ENCODE results near the gene HLA-DQB2. TPM values are rescaled to one million over a fixed set of nuclear protein-coding genes. Genes with fewer than 3 reads are reported as not detected.

Gene HLA-DQB2
- total and polyA plus RNA-seq, 4 donors = 0.32 TPM; not detected in 3

DNA sequence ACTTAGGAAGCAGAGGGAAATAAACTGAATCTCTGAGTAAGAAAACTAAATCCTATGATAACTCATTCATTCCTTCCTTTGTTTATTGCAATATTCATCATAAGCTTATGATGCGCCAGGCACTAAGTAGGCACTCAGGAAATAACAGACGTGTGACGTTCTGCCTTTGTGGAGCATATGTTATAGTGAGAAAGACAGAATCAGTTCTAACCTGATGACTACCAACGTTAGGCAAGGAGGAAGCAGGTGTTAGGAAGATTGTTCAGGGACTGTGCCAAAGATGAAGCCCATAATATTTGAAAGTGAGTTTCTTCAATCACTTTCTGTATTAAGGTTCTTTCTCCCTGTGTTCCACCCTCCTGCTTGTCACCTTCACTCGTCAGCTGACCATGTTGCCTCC, 18.6 kb downstream of the HLA-DQB2 start:
- peaks cover 0 to 12% (median 2%) of the 10 kb centered on the region in 4 donors for H3K27me3 ChIP-seq (ENCODE audit: control insufficient read depth in 4 of 4, insufficient read depth in 4 of 4, low read length in 3 of 4)
- DNase-seq (ENCODE audit: low spot score) = no peak
- WGBS = 43% methylated on average over 5 of the region's 5 CpGs
- H3K9me3 ChIP-seq (ENCODE audit: control insufficient read depth in 4 of 4, low read length in 3 of 4) = no peaks in the 10 kb centered on the region
- no peak overlapping the region for H3K27ac ChIP-seq (ENCODE audit: low read depth in 1 of 2, low read length in 2 of 2)
- no peak overlapping the region for H3K9ac ChIP-seq (ENCODE audit: low read depth in 1 of 2, low read length in 2 of 2)
- no peaks in the 10 kb centered on the region for H3K4me1 ChIP-seq (ENCODE audit: control insufficient read depth in 4 of 4, insufficient read depth in 4 of 4, low read length in 3 of 4)
- H3K36me3 ChIP-seq (ENCODE audit: control insufficient read depth in 4 of 4, insufficient read depth in 3 of 4, low read depth in 1 of 4, low read length in 3 of 4) = no peaks in the 10 kb centered on the region
- no peak overlapping the region for H3K4me3 ChIP-seq (ENCODE audit: low read depth in 1 of 3, low read length in 3 of 3)
- TF ChIP-seq, protein P1, sequence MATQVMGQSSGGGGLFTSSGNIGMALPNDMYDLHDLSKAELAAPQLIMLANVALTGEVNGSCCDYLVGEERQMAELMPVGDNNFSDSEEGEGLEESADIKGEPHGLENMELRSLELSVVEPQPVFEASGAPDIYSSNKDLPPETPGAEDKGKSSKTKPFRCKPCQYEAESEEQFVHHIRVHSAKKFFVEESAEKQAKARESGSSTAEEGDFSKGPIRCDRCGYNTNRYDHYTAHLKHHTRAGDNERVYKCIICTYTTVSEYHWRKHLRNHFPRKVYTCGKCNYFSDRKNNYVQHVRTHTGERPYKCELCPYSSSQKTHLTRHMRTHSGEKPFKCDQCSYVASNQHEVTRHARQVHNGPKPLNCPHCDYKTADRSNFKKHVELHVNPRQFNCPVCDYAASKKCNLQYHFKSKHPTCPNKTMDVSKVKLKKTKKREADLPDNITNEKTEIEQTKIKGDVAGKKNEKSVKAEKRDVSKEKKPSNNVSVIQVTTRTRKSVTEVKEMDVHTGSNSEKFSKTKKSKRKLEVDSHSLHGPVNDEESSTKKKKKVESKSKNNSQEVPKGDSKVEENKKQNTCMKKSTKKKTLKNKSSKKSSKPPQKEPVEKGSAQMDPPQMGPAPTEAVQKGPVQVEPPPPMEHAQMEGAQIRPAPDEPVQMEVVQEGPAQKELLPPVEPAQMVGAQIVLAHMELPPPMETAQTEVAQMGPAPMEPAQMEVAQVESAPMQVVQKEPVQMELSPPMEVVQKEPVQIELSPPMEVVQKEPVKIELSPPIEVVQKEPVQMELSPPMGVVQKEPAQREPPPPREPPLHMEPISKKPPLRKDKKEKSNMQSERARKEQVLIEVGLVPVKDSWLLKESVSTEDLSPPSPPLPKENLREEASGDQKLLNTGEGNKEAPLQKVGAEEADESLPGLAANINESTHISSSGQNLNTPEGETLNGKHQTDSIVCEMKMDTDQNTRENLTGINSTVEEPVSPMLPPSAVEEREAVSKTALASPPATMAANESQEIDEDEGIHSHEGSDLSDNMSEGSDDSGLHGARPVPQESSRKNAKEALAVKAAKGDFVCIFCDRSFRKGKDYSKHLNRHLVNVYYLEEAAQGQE (IDR thresholded peaks at IDR 0.05) = no peak
- no peak for TF ChIP-seq RAD21 (IDR thresholded peaks at IDR 0.05)
- TF ChIP-seq, protein P2, sequence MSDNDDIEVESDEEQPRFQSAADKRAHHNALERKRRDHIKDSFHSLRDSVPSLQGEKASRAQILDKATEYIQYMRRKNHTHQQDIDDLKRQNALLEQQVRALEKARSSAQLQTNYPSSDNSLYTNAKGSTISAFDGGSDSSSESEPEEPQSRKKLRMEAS (IDR thresholded peaks at IDR 0.05) = no peak
- no peak for TF ChIP-seq SP1 (IDR thresholded peaks at IDR 0.05)
- TF ChIP-seq, protein P3, sequence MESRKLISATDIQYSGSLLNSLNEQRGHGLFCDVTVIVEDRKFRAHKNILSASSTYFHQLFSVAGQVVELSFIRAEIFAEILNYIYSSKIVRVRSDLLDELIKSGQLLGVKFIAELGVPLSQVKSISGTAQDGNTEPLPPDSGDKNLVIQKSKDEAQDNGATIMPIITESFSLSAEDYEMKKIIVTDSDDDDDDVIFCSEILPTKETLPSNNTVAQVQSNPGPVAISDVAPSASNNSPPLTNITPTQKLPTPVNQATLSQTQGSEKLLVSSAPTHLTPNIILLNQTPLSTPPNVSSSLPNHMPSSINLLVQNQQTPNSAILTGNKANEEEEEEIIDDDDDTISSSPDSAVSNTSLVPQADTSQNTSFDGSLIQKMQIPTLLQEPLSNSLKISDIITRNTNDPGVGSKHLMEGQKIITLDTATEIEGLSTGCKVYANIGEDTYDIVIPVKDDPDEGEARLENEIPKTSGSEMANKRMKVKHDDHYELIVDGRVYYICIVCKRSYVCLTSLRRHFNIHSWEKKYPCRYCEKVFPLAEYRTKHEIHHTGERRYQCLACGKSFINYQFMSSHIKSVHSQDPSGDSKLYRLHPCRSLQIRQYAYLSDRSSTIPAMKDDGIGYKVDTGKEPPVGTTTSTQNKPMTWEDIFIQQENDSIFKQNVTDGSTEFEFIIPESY (IDR thresholded peaks at IDR 0.05) = no peak
- no peak for TF ChIP-seq JUND (IDR thresholded peaks at IDR 0.05)
- no peak for TF ChIP-seq NR2F2 (IDR thresholded peaks at IDR 0.05)
- TF ChIP-seq YY1 (IDR thresholded peaks at IDR 0.05) = no peak
- TF ChIP-seq RXRA (IDR thresholded peaks at IDR 0.05) = no peak

DNA sequence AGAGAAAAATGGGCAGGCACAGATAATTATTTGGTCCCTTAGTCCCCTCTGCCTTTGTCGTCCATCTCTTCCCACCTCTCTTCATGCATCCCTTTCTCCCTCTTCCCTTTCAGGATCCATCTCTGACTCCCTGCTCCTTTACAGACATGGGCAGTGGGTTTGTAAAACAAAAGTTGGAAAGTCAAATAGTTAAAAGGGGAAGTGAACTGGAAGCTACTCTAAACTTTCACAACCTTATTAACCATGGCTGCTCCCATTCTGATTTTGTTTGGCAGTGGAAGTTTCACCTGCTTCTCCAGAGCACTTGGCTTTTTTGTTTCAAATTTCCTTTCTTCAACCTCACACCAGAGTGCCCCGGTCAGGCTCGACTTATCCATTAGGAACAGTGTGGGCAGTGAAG, 21.0 kb downstream of the HLA-DQB2 start:
- H3K27me3 ChIP-seq (ENCODE audit: control insufficient read depth in 4 of 4, insufficient read depth in 4 of 4, low read length in 3 of 4) = peaks cover 0 to 21% (median 2%) of the 10 kb centered on the region in 4 donors
- no peak for DNase-seq (ENCODE audit: low spot score)
- 87% methylated on average over 3 of the region's 3 CpGs for WGBS
- no peaks in the 10 kb centered on the region for H3K9me3 ChIP-seq (ENCODE audit: control insufficient read depth in 4 of 4, low read length in 3 of 4)
- no peaks in the 10 kb centered on the region for H3K4me1 ChIP-seq (ENCODE audit: control insufficient read depth in 4 of 4, insufficient read depth in 4 of 4, low read length in 3 of 4)
- no peak overlapping the region for H3K4me3 ChIP-seq (ENCODE audit: low read depth in 1 of 3, low read length in 3 of 3)
- H3K9ac ChIP-seq (ENCODE audit: low read depth in 1 of 2, low read length in 2 of 2) = no peak overlapping the region
- H3K36me3 ChIP-seq (ENCODE audit: control insufficient read depth in 4 of 4, insufficient read depth in 3 of 4, low read depth in 1 of 4, low read length in 3 of 4) = no peaks in the 10 kb centered on the region
- TF ChIP-seq NR2F2 (IDR thresholded peaks at IDR 0.05) (no peak), JUND (IDR thresholded peaks at IDR 0.05) (no peak)
- H3K27ac ChIP-seq (ENCODE audit: low read depth in 1 of 2, low read length in 2 of 2) = no peak overlapping the region

DNA sequence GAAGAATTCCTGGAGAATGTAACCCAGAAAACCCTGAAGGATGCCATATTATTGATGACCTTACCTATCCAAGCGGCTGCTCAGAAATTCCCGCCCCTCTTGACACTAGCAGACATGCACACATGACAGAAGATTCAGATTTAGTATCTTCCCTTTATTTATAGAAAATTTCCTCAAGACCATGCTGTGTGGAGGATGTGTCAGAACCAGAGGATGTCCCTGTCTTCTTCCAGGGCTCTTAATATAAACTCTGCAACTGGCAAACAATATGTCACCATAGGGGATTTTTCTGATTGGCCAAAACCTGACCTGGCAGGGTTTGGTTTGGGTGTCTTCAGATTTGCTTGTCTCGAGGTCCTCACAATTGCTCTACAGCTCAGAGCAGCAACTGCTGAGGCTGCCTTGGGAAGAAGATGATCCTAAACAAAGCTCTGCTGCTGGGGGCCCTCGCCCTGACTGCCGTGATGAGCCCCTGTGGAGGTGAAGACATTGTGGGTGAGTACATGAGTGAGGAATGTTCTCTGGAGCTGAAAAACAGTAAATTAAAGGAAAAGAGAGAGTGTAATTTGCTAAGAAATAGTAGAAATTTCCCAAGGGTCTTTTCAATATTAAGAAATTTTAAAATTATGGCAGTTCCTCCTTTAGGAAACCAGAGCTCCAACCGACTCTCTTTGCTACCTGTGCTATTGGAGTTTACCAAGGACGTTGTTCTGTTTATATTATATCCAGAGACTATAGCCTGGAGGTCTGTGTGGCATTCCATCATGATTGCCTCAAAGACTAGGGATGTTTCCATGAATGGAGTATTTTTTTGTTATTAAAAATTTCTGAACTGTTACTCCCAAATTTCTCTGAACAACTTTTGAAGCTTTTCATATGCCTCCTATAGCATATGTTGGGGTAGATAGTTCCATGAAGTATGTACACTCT, 22.0 kb downstream of the HLA-DQB2 start, which contains the start of gene HLA-DQA2:
TSS of gene HLA-DQA2 (plus strand) at position 361 of the 930 bp plus-strand sequence. CDS start at position 414, 53 bp downstream.
- H3K9me3 ChIP-seq (ENCODE audit: control insufficient read depth in 4 of 4, low read length in 3 of 4) = no peaks in the 10 kb centered on the region
- no peak within 1 kb of the TSS for H3K27ac ChIP-seq (ENCODE audit: low read depth in 1 of 2, low read length in 2 of 2)
- no peak within 1 kb of the TSS for H3K9ac ChIP-seq (ENCODE audit: low read depth in 1 of 2, low read length in 2 of 2)
- 59% methylated on average over 7 of the region's 7 CpGs for WGBS
- H3K4me3 ChIP-seq (ENCODE audit: low read depth in 1 of 3, low read length in 3 of 3) = no peak within 1 kb of the TSS
- peaks cover 0 to 18% (median 2%) of the 10 kb centered on the region in 4 donors for H3K27me3 ChIP-seq (ENCODE audit: control insufficient read depth in 4 of 4, insufficient read depth in 4 of 4, low read length in 3 of 4)
- no peaks in the 10 kb centered on the region for H3K4me1 ChIP-seq (ENCODE audit: control insufficient read depth in 4 of 4, insufficient read depth in 4 of 4, low read length in 3 of 4)
- DNase-seq (ENCODE audit: low spot score) = no peak
- H3K36me3 ChIP-seq (ENCODE audit: control insufficient read depth in 4 of 4, insufficient read depth in 3 of 4, low read depth in 1 of 4, low read length in 3 of 4) = no peaks in the 10 kb centered on the region
- TF ChIP-seq YY1 (IDR thresholded peaks at IDR 0.05) = no peak
- TF ChIP-seq FOXA2 (IDR thresholded peaks at IDR 0.05) = no peak
- no peak for TF ChIP-seq HNF4G (IDR thresholded peaks at IDR 0.05)
- TF ChIP-seq, protein P4, sequence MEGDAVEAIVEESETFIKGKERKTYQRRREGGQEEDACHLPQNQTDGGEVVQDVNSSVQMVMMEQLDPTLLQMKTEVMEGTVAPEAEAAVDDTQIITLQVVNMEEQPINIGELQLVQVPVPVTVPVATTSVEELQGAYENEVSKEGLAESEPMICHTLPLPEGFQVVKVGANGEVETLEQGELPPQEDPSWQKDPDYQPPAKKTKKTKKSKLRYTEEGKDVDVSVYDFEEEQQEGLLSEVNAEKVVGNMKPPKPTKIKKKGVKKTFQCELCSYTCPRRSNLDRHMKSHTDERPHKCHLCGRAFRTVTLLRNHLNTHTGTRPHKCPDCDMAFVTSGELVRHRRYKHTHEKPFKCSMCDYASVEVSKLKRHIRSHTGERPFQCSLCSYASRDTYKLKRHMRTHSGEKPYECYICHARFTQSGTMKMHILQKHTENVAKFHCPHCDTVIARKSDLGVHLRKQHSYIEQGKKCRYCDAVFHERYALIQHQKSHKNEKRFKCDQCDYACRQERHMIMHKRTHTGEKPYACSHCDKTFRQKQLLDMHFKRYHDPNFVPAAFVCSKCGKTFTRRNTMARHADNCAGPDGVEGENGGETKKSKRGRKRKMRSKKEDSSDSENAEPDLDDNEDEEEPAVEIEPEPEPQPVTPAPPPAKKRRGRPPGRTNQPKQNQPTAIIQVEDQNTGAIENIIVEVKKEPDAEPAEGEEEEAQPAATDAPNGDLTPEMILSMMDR (IDR thresholded peaks at IDR 0.05; ENCODE audit: low read depth, low read length, missing input control) = no peak
- TF ChIP-seq, protein P3 (IDR thresholded peaks at IDR 0.05) = no peak
- TF ChIP-seq RAD21 (IDR thresholded peaks at IDR 0.05) = no peak
- TF ChIP-seq TAF1 (conservative IDR thresholded peaks at IDR 0.05) = no peak
- TF ChIP-seq, protein P2 (IDR thresholded peaks at IDR 0.05) = no peak

All from liver (tissue), 9 donors.